Nephron (organoid): ENCODE results near the gene KIAA1217.
A peak's percentile ranks its signal among the peaks of the same experiment; 100 is the strongest.

ENCODE experiments used
- H3K27ac Mint-ChIP-seq, 3 experiments: 2 replicates each; pipeline ENCODE4 v1.8.0; 2020; ENCODE audit warnings: mixed read lengths in 3 of 3, mild to moderate bottlenecking in 2 of 3, moderate library complexity in 1 of 3
- H3K27me3 Mint-ChIP-seq: 2 replicates; pipeline ENCODE4 v1.8.0; 2021; ENCODE audit warnings: low read depth, mild to moderate bottlenecking, moderate library complexity, mixed read lengths
- H3K36me3 Mint-ChIP-seq: 2 replicates; pipeline ENCODE4 v1.8.0; 2020; ENCODE audit warnings: low read depth, mixed read lengths
- H3K4me1 Mint-ChIP-seq: 2 replicates; pipeline ENCODE4 v1.8.0; 2020; ENCODE audit warnings: mixed read lengths
- H3K4me3 Mint-ChIP-seq, 3 experiments: 2 replicates each; pipeline ENCODE4 v1.8.0; 2020; ENCODE audit warnings: mild to moderate bottlenecking in 3 of 3, mixed read lengths in 3 of 3, moderate library complexity in 2 of 3
- H3K9me3 Mint-ChIP-seq: 2 replicates; pipeline ENCODE4 v1.8.0; 2020; ENCODE audit warnings: mixed read lengths
- TF ChIP-seq, protein P1 (sequence below), 3 experiments: fragments of 200-600 bp; sonication (generic); IDR thresholded peaks; one replicate each; pipeline ENCODE4 v1.5.0; 2021; ENCODE audit warnings: antibody characterized with exemption in 3 of 3; ENCODE audit not compliant: unreplicated experiment in 3 of 3

Gene KIAA1217

GRCh38 chr10:24256619-24257107 is 47.7 kb downstream of the KIAA1217 start:
- Mint-ChIP-seq H3K27me3 (no peaks in the 10 kb centered on the region), H3K36me3 (peaks cover 23% of the 10 kb centered on the region), H3K9me3 (no peaks in the 10 kb centered on the region), H3K4me1 (peaks cover 65% of the 10 kb centered on the region), H3K4me3 (no peak overlapping the region), H3K27ac (peak overlapping the region; percentile 75 to 88 (median 87))
- TF ChIP-seq, protein P1, sequence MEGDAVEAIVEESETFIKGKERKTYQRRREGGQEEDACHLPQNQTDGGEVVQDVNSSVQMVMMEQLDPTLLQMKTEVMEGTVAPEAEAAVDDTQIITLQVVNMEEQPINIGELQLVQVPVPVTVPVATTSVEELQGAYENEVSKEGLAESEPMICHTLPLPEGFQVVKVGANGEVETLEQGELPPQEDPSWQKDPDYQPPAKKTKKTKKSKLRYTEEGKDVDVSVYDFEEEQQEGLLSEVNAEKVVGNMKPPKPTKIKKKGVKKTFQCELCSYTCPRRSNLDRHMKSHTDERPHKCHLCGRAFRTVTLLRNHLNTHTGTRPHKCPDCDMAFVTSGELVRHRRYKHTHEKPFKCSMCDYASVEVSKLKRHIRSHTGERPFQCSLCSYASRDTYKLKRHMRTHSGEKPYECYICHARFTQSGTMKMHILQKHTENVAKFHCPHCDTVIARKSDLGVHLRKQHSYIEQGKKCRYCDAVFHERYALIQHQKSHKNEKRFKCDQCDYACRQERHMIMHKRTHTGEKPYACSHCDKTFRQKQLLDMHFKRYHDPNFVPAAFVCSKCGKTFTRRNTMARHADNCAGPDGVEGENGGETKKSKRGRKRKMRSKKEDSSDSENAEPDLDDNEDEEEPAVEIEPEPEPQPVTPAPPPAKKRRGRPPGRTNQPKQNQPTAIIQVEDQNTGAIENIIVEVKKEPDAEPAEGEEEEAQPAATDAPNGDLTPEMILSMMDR (IDR thresholded peaks at IDR 0.05; ENCODE audit: unreplicated experiment in 3 of 3) = no peak

DNA sequence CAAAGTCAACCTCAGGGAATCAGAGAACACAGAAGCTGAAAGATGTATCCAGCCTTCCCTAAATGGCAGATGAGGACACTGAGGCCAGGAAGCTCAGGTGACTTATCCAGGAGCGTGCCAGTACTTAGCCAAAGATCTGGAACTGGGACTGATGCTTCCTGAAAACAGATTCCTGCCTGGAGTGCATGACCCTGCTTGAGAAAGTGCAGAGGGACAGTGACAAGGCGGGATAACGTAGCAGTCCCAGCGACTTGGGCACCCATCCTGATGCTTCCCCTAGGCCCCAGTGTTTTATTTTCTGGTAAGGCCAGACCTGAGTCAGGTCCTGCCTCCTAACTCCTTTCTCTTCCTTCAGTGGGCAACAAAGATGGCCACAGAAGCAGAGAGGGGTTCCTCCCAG is 48.6 kb downstream of the KIAA1217 start:
- TF ChIP-seq, protein P1 (IDR thresholded peaks at IDR 0.05; ENCODE audit: unreplicated experiment in 3 of 3) = no peak
- Mint-ChIP-seq H3K4me3 (no peak overlapping the region), H3K4me1 (peaks cover 62% of the 10 kb centered on the region), H3K27ac (peak overlapping the region in 1 of 3 experiments; percentile 27), H3K27me3 (no peaks in the 10 kb centered on the region), H3K9me3 (no peaks in the 10 kb centered on the region), H3K36me3 (peaks cover 25% of the 10 kb centered on the region)

DNA sequence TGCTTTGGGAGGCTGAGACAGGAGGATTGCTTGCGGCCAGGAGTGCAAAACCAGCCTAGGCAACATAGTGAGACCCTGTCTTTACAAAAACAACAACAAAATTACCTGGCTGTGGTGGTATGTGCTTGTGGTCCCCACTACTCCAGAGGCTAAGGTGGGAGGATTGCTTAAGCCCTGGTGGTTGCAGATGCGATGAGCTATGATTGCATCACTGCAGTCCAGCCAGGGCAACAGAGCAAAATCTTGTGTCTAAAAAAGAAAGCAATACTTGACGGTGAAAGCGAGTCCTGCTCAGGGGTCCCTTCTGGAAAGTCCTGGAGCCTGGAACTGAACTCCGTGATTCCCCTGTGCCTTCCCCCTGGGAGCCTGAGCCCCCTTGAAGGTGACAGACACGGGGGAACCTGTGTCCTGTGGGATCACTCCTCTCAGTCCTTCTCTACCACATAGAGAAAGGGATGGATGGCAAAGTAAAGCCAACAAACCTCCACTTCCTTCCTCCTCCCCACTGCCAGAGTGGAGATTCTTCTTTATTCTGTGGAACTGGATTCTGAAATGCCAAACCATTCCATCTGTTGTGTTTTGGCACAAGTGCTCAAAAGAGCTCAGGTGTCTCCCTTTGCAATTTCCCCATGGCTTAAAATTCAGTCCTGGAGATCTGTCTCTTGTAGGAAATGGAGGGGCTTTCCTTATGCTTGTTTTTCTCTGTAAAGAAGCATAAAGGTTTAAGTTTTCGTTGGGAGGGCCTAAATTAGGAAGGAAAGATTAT is 50.6 kb downstream of the KIAA1217 start:
- peaks cover 60% of the 10 kb centered on the region for H3K4me1 Mint-ChIP-seq
- TF ChIP-seq, protein P1 (IDR thresholded peaks at IDR 0.05; ENCODE audit: unreplicated experiment in 3 of 3) = no peak
- H3K4me3 Mint-ChIP-seq = no peak overlapping the region
- peaks cover 37% of the 10 kb centered on the region for H3K36me3 Mint-ChIP-seq
- H3K27ac Mint-ChIP-seq = peak overlapping the region in 2 of 3 experiments; percentile 45 to 62
- H3K9me3 Mint-ChIP-seq = no peaks in the 10 kb centered on the region
- no peaks in the 10 kb centered on the region for H3K27me3 Mint-ChIP-seq

GRCh38 chr10:24261627-24262026 is 52.7 kb downstream of the KIAA1217 start:
- no peaks in the 10 kb centered on the region for H3K27me3 Mint-ChIP-seq
- H3K4me3 Mint-ChIP-seq = no peak overlapping the region
- H3K27ac Mint-ChIP-seq = peak overlapping the region in 1 of 3 experiments; percentile 8
- TF ChIP-seq, protein P1 (IDR thresholded peaks at IDR 0.05; ENCODE audit: unreplicated experiment in 3 of 3) = no peak
- peaks cover 54% of the 10 kb centered on the region for H3K36me3 Mint-ChIP-seq
- peaks cover 4% of the 10 kb centered on the region for H3K9me3 Mint-ChIP-seq
- H3K4me1 Mint-ChIP-seq = peaks cover 56% of the 10 kb centered on the region

GRCh38 chr10:24262929-24263590 is 54.1 kb downstream of the KIAA1217 start:
- Mint-ChIP-seq H3K27ac (peak overlapping the region in 2 of 3 experiments; percentile 39 to 68), H3K4me1 (peaks cover 45% of the 10 kb centered on the region), H3K9me3 (peaks cover 4% of the 10 kb centered on the region), H3K4me3 (no peak overlapping the region), H3K27me3 (no peaks in the 10 kb centered on the region), H3K36me3 (peaks cover 60% of the 10 kb centered on the region)
- TF ChIP-seq, protein P1 (IDR thresholded peaks at IDR 0.05; ENCODE audit: unreplicated experiment in 3 of 3) = no peak
